BJ (cell line): ENCODE data around the gene KCNQ2. TPM values are rescaled to one million over a fixed set of nuclear protein-coding genes. Genes with fewer than 3 reads are reported as not detected.

Experiments used
- CTCF ChIA-PET: fragments of 350-600 bp; formaldehyde crosslinking; extraction: SDS; loops from one replicate; lab custom pipeline; 2021; ENCODE audit warnings: antibody characterized with exemption, inconsistent platforms; lab: Yijun Ruan, JAX
- POLR2A ChIA-PET: fragments of 300-600 bp; sonication (Branson Sonifier 250); formaldehyde crosslinking; extraction: SDS; loops from one replicate; lab custom pipeline; 2021; ENCODE audit warnings: antibody characterized with exemption; lab: Charles Lee
- DNase-seq: peaks from one replicate; pipeline ENCODE4 v3.0.0-alpha.2; 2011; ENCODE audit warnings: low read depth
- H3K27me3 ChIP-seq: 2 replicates; pipeline ENCODE4 v1.6.0; 2011; ENCODE audit warnings: low read length; ENCODE audit not compliant: control insufficient read depth, insufficient read depth
- H3K36me3 ChIP-seq: 2 replicates; pipeline ENCODE4 v1.5.1; 2011; ENCODE audit warnings: low read length; ENCODE audit not compliant: control insufficient read depth, insufficient read depth
- H3K4me3 ChIP-seq: 2 replicates; pipeline ENCODE4 v1.5.1; 2011; ENCODE audit warnings: low read depth, mild to moderate bottlenecking, control low read depth, low read length
- CTCF ChIP-seq: IDR thresholded peaks from 2 replicates; pipeline ENCODE4 v1.5.1; 2011; ENCODE audit warnings: low read depth, mild to moderate bottlenecking, control low read depth, inconsistent platforms, low read length, moderate library complexity; ENCODE audit not compliant: insufficient read depth
- polyA plus RNA-seq: library from polyadenylated mRNA; depleted of rRNA; stranded (reverse); fragments of >200 nt; gene quantifications from 2 replicates; pipeline ENCODE4 v1.2.3, GENCODE V29; 2011

The KCNQ2 gene
- polyA plus RNA-seq, 1 experiment, result not detected

- TF ChIP-seq CTCF, result no peak
- no peaks in the 10 kb centered on the region for H3K36me3 ChIP-seq
- DNase-seq, result no peak
- ChIA-PET POLR2A (no interaction called here), CTCF (no interaction called here)
- H3K4me3 ChIP-seq, result no peak overlapping the region
- peaks cover 7% of the 10 kb centered on the region for H3K27me3 ChIP-seq
These were observed 6.1 kb downstream of the KCNQ2 start for GRCh38 chr20:63466250-63466825.

GRCh38 chr20:63465380-63466249, 6.8 kb downstream of the KCNQ2 start:
- TF ChIP-seq CTCF, result no peak
- ChIA-PET POLR2A (no interaction called here), CTCF (interaction anchor here (1.9 kb wide), 1 partner anchor 30 kb away, joined by 6 read pairs; no protein-coding TSS in a partner anchor)
- Histone ChIP-seq H3K36me3 (no peaks in the 10 kb centered on the region), H3K4me3 (no peak overlapping the region), H3K27me3 (peaks cover 4% of the 10 kb centered on the region)
- no peak for DNase-seq

GRCh38 chr20:63464289-63464635, 8.2 kb downstream of the KCNQ2 start:
- H3K36me3 ChIP-seq, result no peaks in the 10 kb centered on the region
- CTCF ChIA-PET, result interaction anchor here (1.9 kb wide), 1 partner anchor 32 kb away, joined by 6 read pairs; no protein-coding TSS in a partner anchor
- no peak overlapping the region for H3K4me3 ChIP-seq
- peaks cover 2% of the 10 kb centered on the region for H3K27me3 ChIP-seq
- DNase-seq, result no peak
- no peak for TF ChIP-seq CTCF
- POLR2A ChIA-PET, result interaction anchor here (0.6 kb wide), 1 partner anchor 110 kb away, joined by 5 read pairs; the partner anchor contains the start of gene HELZ2

- peaks cover 2% of the 10 kb centered on the region for H3K27me3 ChIP-seq
- ChIA-PET POLR2A (no interaction called here), CTCF (interaction anchor here (1.9 kb wide), 1 partner anchor 32 kb away, joined by 6 read pairs; no protein-coding TSS in a partner anchor)
- H3K36me3 ChIP-seq, result no peaks in the 10 kb centered on the region
- no peak for DNase-seq
- H3K4me3 ChIP-seq, result no peak overlapping the region
- no peak for TF ChIP-seq CTCF
These were observed 8.8 kb downstream of the KCNQ2 start for GRCh38 chr20:63463400-63464288.
